Fibroblast of the aortic adventitia (primary cell): ENCODE data around the gene HNRNPH1. TPM values are rescaled to one million over a fixed set of nuclear protein-coding genes. Genes with fewer than 3 reads are reported as not detected.

Experiments used
- DNase-seq: peaks from one replicate; pipeline ENCODE4 v3.0.0-alpha.2; 2010; ENCODE audit warnings: low read depth
- H3K4me3 ChIP-seq: 2 replicates; pipeline ENCODE4 v1.5.1; 2011; ENCODE audit warnings: low read depth, mild to moderate bottlenecking, control low read depth, low read length, moderate library complexity
- CTCF ChIP-seq: IDR thresholded peaks from 2 replicates; pipeline ENCODE4 v1.5.1; 2011; ENCODE audit warnings: mild to moderate bottlenecking, low read length, control low read depth, inconsistent platforms; ENCODE audit not compliant: insufficient read depth
- total RNA-seq: library from RNA; depleted of rRNA; stranded (reverse); fragments of >200 nt; gene quantifications from 2 replicates; pipeline ENCODE4 v1.2.3, GENCODE V29; 2012; ENCODE audit warnings: low replicate concordance

Gene HNRNPH1
- total RNA-seq, 1 donor: 397 TPM

- H3K4me3 ChIP-seq: peak overlapping the region; percentile 83
- no peak for TF ChIP-seq CTCF
- peak; percentile 30 for DNase-seq
These were observed 3.2 kb downstream of the HNRNPH1 start for GRCh38 chr5:179620293-179620692.

DNA sequence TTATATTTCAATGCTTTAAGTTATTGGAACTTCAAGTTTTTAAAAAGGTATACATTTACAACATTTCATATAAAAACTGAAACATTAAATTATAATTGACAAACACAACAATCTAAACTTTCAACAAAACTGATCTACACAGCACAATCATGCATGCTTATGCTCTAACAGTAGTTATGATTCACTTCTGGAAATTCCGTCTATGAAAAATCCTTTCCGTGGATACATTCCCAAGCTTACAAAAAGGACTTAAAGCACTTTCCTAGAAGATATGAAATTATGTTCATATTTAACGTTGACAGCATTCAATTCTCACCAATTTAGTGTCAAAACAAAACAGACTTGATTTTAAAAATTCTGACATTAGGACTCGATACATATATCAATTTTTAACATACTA is 3.7 kb downstream of the HNRNPH1 start:
- peak overlapping the region; percentile 83 for H3K4me3 ChIP-seq
- no peak for TF ChIP-seq CTCF
- peak; percentile 53 for DNase-seq

GRCh38 chr5:179618923-179619554 is 4.4 kb downstream of the HNRNPH1 start:
- DNase-seq: peak; percentile 27
- TF ChIP-seq CTCF: no peak
- peak overlapping the region; percentile 83 for H3K4me3 ChIP-seq

- no peak overlapping the region for H3K4me3 ChIP-seq
- DNase-seq: no peak
- TF ChIP-seq CTCF: no peak
These were observed 5.5 kb downstream of the HNRNPH1 start for GRCh38 chr5:179617930-179618329.

- TF ChIP-seq CTCF: no peak
- no peak overlapping the region for H3K4me3 ChIP-seq
These were observed 7.4 kb downstream of the HNRNPH1 start for GRCh38 chr5:179616002-179616594.

DNA sequence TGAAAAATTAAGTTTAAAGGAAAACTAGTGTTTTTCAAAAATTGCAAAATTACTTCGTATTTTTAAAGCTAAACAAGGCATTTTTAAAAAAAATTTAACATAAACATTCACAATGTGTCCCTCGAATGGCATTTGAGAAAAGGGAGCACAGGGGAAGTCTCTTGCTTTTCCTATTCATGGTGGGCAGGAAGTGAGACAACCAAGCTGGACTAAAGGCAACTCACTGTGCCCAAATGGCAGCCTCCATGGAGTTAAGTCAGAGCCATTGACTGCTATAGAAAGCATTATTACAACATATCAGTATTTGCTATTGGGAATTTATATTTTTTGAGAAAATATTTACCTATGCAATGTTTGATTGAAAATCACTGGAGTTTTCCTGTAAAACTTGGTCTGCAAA is 8.3 kb downstream of the HNRNPH1 start:
- TF ChIP-seq CTCF: no peak
- DNase-seq: no peak
- no peak overlapping the region for H3K4me3 ChIP-seq

More at GRCh38 chr5:179616002-179616594, 7.4 kb downstream of the HNRNPH1 start:
- DNase-seq: no peak
